NCI-H748 treated with DMSO at 0.1 percent for 48 hours (cell line): Measurements from ENCODE around the gene REXO1.

Experiments used
- DNase-seq: peaks from one replicate; lab custom pipeline; 2025; lab: John Stamatoyannopoulos, UW

The REXO1 gene

DNA sequence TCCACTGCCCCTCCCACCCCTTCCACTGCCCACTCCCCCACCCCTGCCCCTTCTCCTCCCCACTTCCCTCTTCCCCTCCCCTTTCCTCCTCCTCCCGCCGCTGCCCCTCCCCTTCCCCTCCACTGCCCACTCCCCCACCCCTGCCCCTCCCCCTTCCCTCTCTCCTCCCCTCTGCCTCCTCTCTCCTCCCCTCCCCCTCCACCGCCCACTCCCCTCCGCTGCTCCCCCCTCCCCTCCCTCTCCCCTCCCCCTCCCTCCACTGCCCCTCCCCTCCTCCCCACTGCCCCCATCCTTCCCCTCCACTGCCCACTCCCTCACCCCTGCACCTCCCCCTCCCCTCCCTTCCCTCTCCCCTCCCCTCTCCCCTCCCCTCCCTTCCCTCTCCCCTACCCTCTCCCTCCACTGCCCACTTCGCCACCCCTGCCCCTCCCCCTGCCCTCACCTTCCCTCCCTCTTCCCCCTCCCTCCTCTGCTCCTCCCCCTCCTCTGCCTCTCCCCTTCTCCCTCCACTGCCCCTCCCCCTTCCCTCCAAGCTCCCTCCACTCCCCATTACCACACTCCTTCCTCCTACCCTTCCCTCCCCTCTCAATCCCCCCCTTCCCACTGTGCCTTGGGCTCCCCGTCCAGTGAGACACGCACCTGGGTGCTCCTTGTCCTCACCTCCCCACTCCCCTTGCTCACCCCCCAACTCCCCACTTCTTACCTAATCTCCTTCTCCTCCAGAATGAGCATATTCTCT, 58.1 kb downstream of the REXO1 start:
- DNase-seq: no peak

- DNase-seq: no peak
Measured at GRCh38 chr19:1789261-1790041, 58.8 kb downstream of the REXO1 start.

GRCh38 chr19:1787116-1787515, 61.2 kb downstream of the REXO1 start:
- no peak for DNase-seq

GRCh38 chr19:1786668-1787067, 61.6 kb downstream of the REXO1 start:
- DNase-seq: no peak

GRCh38 chr19:1785310-1785709, 63.0 kb downstream of the REXO1 start:
- no peak for DNase-seq

DNA sequence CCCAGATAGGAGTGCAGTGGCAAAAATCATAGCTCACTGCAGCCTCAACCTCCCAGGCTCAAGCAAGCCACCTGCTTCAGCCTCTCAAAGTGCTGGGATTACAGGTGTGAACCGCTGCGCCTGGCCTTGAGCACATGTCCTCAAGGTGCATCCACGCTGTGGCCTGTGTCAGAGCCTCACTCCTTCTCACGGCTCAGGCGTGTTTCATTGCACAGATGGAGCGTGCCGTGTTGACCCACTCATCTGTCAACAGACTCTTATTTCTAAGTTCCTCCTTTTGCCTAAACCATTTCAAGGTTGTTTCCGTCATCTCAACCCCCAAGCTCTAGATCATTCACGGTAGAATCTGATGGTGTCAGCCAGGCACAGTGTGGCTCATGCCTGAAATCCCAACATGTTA, 64.4 kb downstream of the REXO1 start:
- no peak for DNase-seq

DNA sequence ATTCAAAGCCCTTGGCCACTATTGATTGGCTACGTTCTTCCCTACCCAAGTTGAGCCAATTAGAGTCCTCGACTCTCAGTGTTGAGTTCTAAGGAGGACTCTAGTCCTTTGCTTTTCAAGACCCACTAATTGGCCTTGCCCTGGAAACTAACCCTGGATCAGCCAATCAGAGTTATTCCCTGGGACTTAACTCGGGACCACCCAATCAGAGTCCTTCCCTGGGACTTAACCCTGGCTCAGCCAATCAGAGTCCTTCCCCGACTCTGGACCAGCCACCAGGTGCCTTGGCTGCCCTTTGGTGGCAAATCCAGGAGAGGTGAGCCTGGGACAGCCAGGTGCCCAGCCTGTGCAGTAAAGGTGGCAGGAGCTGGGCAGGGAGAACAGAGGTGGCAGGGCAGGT, 64.9 kb downstream of the REXO1 start:
- DNase-seq: no peak

- no peak for DNase-seq
Measured at GRCh38 chr19:1782521-1782920, 65.8 kb downstream of the REXO1 start.

DNA sequence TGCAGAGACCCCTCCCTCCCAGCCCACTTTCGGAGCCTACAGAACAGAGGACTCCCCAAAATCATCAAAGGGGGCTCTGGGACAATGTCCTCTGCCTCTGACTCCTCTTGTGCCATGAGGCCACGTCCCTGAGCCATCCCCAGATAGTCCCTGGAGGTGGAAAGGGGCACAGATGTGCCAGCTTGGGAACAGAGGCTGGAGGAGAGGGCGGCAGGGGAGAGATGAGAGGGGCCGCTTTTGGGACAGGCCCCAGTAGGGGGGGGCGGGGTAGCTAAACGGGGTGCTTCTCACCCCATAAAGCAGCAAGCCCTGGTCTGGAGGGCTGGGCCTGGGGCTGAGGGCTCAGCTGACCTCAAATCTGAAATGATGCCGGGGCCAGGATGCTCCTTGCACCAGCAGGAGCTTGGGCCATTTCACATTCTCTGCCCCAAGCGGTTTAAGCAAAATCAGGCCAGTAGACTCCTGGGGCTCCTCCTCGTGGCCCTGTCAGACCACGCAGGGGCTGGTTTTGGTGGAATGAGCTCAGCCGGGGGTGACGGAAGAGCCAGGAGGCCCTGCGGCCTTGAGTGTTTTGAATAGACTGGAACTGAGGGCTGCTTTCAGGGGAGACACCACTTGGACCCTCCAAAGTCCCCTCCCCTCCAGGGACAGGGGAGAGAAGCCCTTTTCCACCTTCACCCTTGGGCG, 67.9 kb downstream of the REXO1 start:
- no peak for DNase-seq

DNA sequence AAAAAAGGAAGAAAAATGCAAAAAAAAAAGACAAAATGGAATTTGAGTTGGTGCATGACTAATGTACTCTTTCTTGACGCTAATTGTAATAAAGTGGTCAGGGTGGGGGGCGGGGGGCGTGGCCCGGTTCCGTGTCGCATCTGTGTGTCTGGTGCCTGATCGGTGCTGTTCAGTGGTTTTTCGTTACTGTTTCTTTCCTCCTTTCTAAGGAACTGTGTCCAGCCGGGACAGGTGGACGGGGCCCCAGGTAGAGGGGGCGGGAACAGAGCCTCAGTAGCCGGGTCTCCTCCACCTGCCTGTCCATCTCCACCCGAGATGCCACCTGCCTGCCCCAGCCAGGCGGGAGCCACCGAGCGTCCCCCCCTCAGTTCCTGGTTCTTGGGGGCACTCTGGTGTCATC, 68.7 kb downstream of the REXO1 start:
- DNase-seq: no peak

DNA sequence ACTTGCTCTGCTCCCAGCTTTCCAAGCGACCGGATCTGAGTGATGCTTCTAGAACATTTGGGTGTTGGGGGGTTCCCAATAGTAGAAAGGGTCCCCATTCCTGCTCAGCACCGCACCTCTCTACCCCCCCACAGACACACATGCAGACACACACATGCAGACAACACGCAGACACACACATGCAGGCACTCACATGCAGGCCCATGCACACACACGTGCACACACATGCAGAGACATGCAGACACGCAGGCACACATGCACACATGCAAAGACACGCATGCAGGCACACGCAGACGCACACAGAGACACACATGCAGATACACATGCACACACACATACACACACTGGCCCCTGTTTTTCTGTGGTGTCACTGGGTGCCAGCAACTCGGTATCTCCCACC, 71.1 kb downstream of the REXO1 start:
- DNase-seq: no peak

DNA sequence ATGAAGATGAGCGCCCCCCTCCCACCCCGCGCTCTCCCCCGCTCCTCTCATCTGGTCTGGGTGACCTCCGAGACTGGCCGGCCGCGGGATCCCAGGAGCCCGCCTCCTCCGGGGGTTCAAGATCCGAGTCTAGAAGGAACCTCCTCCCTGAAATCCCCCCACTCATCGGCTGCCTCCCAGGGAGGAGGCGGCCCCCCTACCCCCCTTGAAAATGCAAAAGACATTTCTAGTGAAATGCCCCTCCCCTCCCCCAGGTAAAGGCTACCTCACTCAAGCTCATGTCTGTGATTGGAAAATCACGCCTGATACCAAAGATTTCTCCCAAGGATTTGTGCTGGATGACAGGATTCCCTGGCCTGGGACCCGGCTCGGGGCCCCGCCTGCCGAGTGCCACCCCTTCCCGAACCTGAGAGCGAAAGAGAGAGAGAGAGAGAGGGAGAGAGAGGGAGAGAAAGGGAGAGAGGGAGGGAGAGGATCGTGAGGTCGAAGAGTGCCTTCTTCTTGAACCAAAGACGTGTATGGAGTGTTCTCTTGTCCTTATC, 71.6 kb downstream of the REXO1 start:
- DNase-seq: no peak

DNA sequence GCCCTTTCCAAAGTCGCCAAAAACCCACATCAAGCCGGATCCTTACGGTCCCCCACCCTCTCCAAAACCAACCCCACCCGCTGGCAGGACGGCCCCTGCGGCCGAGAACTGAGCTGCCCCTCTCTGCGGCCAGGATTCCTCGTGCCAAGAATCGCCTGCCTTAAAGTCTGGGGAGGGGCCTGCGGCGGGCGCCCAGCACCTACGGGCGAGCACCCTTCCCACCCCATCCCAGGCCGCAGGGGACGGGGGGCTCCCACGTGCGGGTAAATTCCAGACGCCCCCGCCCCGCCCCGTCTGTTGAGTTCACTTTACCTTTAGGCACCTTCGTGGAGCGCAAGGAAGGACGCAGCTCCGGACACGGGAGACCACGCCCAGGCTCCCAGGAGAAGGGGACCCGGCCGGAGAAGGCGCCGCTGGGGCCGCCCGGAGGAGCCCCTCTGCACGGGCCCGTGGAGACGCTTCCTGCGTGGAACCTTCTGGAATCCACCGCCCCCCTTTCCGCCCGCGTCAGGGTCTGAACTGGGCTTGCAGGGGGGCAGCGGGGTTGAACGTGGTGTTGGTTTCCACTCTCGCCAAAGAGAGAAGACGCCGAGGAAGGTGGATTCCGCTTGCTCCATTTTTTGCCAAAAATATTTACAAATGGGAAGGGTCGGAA, 72.2 kb downstream of the REXO1 start:
- no peak for DNase-seq

GRCh38 chr19:1774989-1775772, 73.1 kb downstream of the REXO1 start:
- no peak for DNase-seq

- no peak for DNase-seq
Measured at GRCh38 chr19:1773184-1773583, 75.1 kb downstream of the REXO1 start.

DNA sequence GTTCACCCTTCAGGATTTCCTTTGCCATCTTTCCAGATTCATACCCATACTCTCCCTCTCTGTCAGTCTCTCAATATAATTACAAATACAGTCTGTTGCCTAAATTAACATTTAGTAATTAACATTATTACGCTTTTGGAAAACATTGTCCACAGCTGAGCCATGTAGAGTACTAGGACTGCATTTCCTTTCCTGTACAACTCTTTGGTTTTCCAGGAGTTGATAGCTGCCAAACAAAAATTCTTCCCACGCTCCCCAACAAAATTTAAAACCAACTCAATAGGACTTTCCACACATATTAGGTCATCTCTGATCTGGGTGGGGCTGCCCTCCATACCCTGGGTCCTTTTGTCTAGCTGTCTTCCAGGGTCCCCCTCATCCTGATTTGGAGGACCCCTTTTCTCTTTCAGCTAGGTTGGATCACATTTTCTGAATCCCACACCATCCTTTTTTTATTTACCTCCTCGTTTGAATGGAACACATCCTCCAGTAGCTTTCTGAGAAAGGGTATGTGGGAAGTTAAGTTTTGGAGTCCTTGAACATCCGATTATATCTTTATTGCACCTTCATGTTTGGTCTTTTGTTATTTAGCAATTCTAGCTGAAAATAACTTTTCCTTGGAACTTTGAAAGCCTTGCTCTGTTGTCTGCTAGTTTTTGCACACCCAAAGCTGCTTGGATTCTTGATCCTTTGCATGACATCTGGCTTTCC, 77.3 kb downstream of the REXO1 start:
- no peak for DNase-seq

- DNase-seq: no peak
Measured at GRCh38 chr19:1769645-1769985, 78.7 kb downstream of the REXO1 start.

- no peak for DNase-seq
Measured at GRCh38 chr19:1768918-1769644, 79.2 kb downstream of the REXO1 start.

- DNase-seq: no peak
Measured at GRCh38 chr19:1768248-1768647, 80.0 kb downstream of the REXO1 start.

- no peak for DNase-seq
Measured at GRCh38 chr19:1767464-1767933, 80.8 kb downstream of the REXO1 start.
